WTC11 (cell line): ENCODE measurements around the gene NDUFAF2. TPM values are rescaled to one million over a fixed set of nuclear protein-coding genes. Genes with fewer than 3 reads are reported as not detected.

ENCODE experiments used
- ATAC-seq: fragments of 200-7000 bp; cut with Tn5 transposase; 2 replicates; pipeline ENCODE4 v1.10.0; 2021; ENCODE audit warnings: mild to moderate bottlenecking, moderate library complexity
- CTCF ChIA-PET: fragments of 300-600 bp; sonication (Branson Sonifier 250); formaldehyde crosslinking; loops from one replicate; lab custom pipeline; 2021; ENCODE audit warnings: antibody characterized with exemption; lab: Charles Lee
- POLR2A ChIA-PET: fragments of 350-600 bp; sonication (Branson Sonifier 250); formaldehyde crosslinking; loops from one replicate; lab custom pipeline; 2021; ENCODE audit warnings: antibody characterized with exemption; lab: Charles Lee
- DNase-seq: peaks from one replicate; pipeline ENCODE4 v3.0.0; 2021; ENCODE audit warnings: low spot score
- H3K27ac Mint-ChIP-seq: 2 replicates; pipeline ENCODE4 v1.8.0; 2021; ENCODE audit warnings: mixed read lengths
- H3K27me3 Mint-ChIP-seq: 2 replicates; pipeline ENCODE4 v1.8.0; 2021; ENCODE audit warnings: low read depth, mild to moderate bottlenecking, moderate library complexity, mixed read lengths
- H3K36me3 Mint-ChIP-seq: 2 replicates; pipeline ENCODE4 v1.8.0; 2021; ENCODE audit warnings: mixed read lengths
- H3K4me1 Mint-ChIP-seq: 2 replicates; pipeline ENCODE4 v1.8.0; 2022; ENCODE audit warnings: mixed read lengths
- H3K4me3 Mint-ChIP-seq: 2 replicates; pipeline ENCODE4 v1.8.0; 2021; ENCODE audit warnings: mild to moderate bottlenecking, moderate library complexity, mixed read lengths
- H3K9me3 Mint-ChIP-seq: 2 replicates; pipeline ENCODE4 v1.8.0; 2021; ENCODE audit warnings: mixed read lengths
- IRF1 ChIP-seq: sonication (generic); formaldehyde crosslinking; IDR thresholded peaks from 2 replicates; pipeline ENCODE4 v1.8.0; 2023; ENCODE audit warnings: missing genetic modification reagents
- KAT7 ChIP-seq: sonication (generic); formaldehyde crosslinking; IDR thresholded peaks from 2 replicates; pipeline ENCODE4 v1.8.1; 2023; ENCODE audit warnings: missing genetic modification reagents, mild to moderate bottlenecking, borderline replicate concordance
- SMAD4 ChIP-seq: sonication (generic); formaldehyde crosslinking; IDR thresholded peaks from 2 replicates; pipeline ENCODE4 v1.8.0; 2022; ENCODE audit warnings: mild to moderate bottlenecking, missing genetic modification reagents
- ZNF138 ChIP-seq: sonication (generic); formaldehyde crosslinking; conservative IDR thresholded peaks from 2 replicates; pipeline ENCODE4 v1.8.1; 2022; ENCODE audit warnings: mild to moderate bottlenecking, moderate library complexity, missing genetic modification reagents
- ZNF232 ChIP-seq: sonication (generic); formaldehyde crosslinking; IDR thresholded peaks from 2 replicates; pipeline ENCODE4 v1.8.0; 2022; ENCODE audit warnings: mild to moderate bottlenecking, missing genetic modification reagents
- ZNF263 ChIP-seq: sonication (generic); formaldehyde crosslinking; IDR thresholded peaks from 2 replicates; pipeline ENCODE4 v1.8.1; 2022; ENCODE audit warnings: low read depth, mild to moderate bottlenecking, moderate library complexity, missing genetic modification reagents
- ZNF281 ChIP-seq: sonication (generic); formaldehyde crosslinking; IDR thresholded peaks from 2 replicates; pipeline ENCODE4 v1.8.0; 2023; ENCODE audit warnings: mild to moderate bottlenecking, missing genetic modification reagents
- ZNF317 ChIP-seq: sonication (generic); formaldehyde crosslinking; IDR thresholded peaks from 2 replicates; pipeline ENCODE4 v1.8.1; 2023; ENCODE audit warnings: low read depth, mild to moderate bottlenecking, moderate library complexity, missing genetic modification reagents, borderline replicate concordance
- ZNF396 ChIP-seq: fragments of 250-450 bp; sonication (Bioruptor Pico); IDR thresholded peaks from 2 replicates; pipeline ENCODE4 v1.8.0; 2021; ENCODE audit warnings: mild to moderate bottlenecking, moderate library complexity, borderline replicate concordance
- ZNF532 ChIP-seq: fragments of 250-450 bp; sonication (Bioruptor Pico); IDR thresholded peaks from 2 replicates; pipeline ENCODE4 v1.9.0; 2021; ENCODE audit warnings: mild to moderate bottlenecking, borderline replicate concordance
- total RNA-seq: library from RNA; stranded (reverse); gene quantifications from 3 replicates; pipeline ENCODE4 v1.2.3, GENCODE V29; 2021
- TF ChIP-seq, protein P1 (sequence below): fragments of 250-450 bp; sonication (Bioruptor Pico); IDR thresholded peaks from 2 replicates; pipeline ENCODE4 v1.9.0; 2021; ENCODE audit warnings: mild to moderate bottlenecking
- TF ChIP-seq, protein P2 (sequence below): sonication (generic); formaldehyde crosslinking; IDR thresholded peaks from 2 replicates; pipeline ENCODE4 v1.8.0; 2022; ENCODE audit warnings: mild to moderate bottlenecking, missing genetic modification reagents
- TF ChIP-seq, protein P3 (sequence below): sonication (generic); formaldehyde crosslinking; IDR thresholded peaks from 2 replicates; pipeline ENCODE4 v1.8.0; 2022; ENCODE audit warnings: mild to moderate bottlenecking, missing genetic modification reagents

NDUFAF2 gene
- total RNA-seq, 1 experiment from 2014 or later: 42.0 TPM

GRCh38 chr5:60993425-60993824 is 48.4 kb downstream of the NDUFAF2 start (continued):
- TF ChIP-seq ZNF532 (CRISPR knock-in tag): no peak
- TF ChIP-seq, protein P1, sequence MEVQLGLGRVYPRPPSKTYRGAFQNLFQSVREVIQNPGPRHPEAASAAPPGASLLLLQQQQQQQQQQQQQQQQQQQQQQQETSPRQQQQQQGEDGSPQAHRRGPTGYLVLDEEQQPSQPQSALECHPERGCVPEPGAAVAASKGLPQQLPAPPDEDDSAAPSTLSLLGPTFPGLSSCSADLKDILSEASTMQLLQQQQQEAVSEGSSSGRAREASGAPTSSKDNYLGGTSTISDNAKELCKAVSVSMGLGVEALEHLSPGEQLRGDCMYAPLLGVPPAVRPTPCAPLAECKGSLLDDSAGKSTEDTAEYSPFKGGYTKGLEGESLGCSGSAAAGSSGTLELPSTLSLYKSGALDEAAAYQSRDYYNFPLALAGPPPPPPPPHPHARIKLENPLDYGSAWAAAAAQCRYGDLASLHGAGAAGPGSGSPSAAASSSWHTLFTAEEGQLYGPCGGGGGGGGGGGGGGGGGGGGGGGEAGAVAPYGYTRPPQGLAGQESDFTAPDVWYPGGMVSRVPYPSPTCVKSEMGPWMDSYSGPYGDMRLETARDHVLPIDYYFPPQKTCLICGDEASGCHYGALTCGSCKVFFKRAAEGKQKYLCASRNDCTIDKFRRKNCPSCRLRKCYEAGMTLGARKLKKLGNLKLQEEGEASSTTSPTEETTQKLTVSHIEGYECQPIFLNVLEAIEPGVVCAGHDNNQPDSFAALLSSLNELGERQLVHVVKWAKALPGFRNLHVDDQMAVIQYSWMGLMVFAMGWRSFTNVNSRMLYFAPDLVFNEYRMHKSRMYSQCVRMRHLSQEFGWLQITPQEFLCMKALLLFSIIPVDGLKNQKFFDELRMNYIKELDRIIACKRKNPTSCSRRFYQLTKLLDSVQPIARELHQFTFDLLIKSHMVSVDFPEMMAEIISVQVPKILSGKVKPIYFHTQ (CRISPR knock-in tag): no peak
- TF ChIP-seq, protein P2, sequence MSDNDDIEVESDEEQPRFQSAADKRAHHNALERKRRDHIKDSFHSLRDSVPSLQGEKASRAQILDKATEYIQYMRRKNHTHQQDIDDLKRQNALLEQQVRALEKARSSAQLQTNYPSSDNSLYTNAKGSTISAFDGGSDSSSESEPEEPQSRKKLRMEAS: no peak

DNA sequence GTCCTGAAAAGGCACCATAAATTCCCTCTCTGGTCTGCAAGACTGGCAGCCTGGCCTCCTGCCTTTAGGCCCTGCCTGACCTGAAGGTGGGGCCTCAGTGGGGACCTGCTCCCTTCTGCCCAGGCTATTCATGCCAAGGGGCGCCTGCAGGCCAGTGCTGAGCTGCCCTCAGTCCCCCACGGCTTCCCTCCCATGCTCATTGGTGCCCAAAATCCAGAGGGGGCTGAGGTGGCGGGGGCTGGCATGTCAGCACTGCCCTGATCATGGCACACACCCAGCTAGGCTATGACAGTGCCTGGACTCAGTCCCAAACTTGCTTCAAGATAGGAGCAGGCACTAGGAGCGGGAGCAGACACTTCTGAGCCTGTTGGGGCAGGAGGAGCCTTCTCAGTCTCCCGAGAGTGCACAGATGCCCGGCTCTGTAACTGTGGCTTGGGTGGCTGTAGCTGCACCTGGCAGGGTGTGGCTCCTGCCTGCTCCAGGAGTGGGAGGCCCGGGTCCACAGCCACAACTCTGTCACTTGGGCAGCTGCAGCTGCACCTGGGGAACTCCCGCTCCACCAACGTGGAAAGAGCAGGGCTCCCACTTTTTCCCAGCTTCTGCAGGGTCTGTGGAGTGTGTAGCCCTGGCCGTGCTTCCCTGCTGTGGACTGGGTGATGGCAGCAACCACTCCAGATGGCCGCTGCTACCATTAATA is 49.0 kb downstream of the NDUFAF2 start:
- Mint-ChIP-seq H3K27me3 (no peaks in the 10 kb centered on the region), H3K36me3 (peaks cover 30% of the 10 kb centered on the region), H3K4me1 (no peaks in the 10 kb centered on the region), H3K27ac (no peak overlapping the region), H3K4me3 (no peak overlapping the region), H3K9me3 (peaks cover 31% of the 10 kb centered on the region)
- TF ChIP-seq IRF1 (CRISPR knock-in tag) (no peak), SMAD4 (CRISPR knock-in tag) (no peak), KAT7 (CRISPR knock-in tag) (no peak), ZNF232 (CRISPR knock-in tag) (no peak), ZNF281 (no peak), ZNF138 (CRISPR knock-in tag) (no peak), ZNF263 (CRISPR knock-in tag) (no peak), ZNF396 (no peak), ZNF317 (CRISPR knock-in tag) (no peak)
- TF ChIP-seq, protein P2: no peak
- TF ChIP-seq, protein P3, sequence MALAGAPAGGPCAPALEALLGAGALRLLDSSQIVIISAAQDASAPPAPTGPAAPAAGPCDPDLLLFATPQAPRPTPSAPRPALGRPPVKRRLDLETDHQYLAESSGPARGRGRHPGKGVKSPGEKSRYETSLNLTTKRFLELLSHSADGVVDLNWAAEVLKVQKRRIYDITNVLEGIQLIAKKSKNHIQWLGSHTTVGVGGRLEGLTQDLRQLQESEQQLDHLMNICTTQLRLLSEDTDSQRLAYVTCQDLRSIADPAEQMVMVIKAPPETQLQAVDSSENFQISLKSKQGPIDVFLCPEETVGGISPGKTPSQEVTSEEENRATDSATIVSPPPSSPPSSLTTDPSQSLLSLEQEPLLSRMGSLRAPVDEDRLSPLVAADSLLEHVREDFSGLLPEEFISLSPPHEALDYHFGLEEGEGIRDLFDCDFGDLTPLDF: no peak
- ATAC-seq (no peak), DNase-seq (no peak)
- CTCF ChIA-PET: interaction anchor here (0.6 kb wide), 1 partner anchor 10 kb away, joined by 4 read pairs; no protein-coding TSS in a partner anchor
- POLR2A ChIA-PET: no interaction called here
